WERI-Rb-1 (cell line): ENCODE measurements around the gene IFT172.
A peak's percentile ranks its signal among the peaks of the same experiment; 100 is the strongest.
"Not testable (repeated sequence)": the region's sequence is repeated elsewhere in the genome, so short reads cannot be mapped to it uniquely, and the experiment has no call there.

Source experiments
- DNase-seq: peaks from one replicate; pipeline ENCODE4 v3.0.0-alpha.2; 2020
- H3K27ac ChIP-seq: fragments of 250-450 bp; sonication (Bioruptor Pico); 2 replicates; pipeline ENCODE4 v1.5.1; 2020; ENCODE audit warnings: mild to moderate bottlenecking, moderate library complexity
- H3K27me3 ChIP-seq: fragments of 250-450 bp; sonication (Bioruptor Pico); 2 replicates; pipeline ENCODE4 v1.5.1; 2021; ENCODE audit warnings: mild to moderate bottlenecking, low read depth, moderate library complexity; ENCODE audit not compliant: insufficient read depth, severe bottlenecking
- H3K36me3 ChIP-seq: fragments of 250-450 bp; sonication (Bioruptor Pico); 2 replicates; pipeline ENCODE4 v1.5.1; 2020; ENCODE audit warnings: mild to moderate bottlenecking, moderate library complexity
- H3K4me3 ChIP-seq: 2 replicates; pipeline ENCODE4 v1.5.1; 2011; ENCODE audit warnings: low read depth, mild to moderate bottlenecking, control low read depth, low read length
- H3K9me3 ChIP-seq: fragments of 250-450 bp; sonication (Bioruptor Pico); 2 replicates; pipeline ENCODE4 v1.5.1; 2021; ENCODE audit warnings: mild to moderate bottlenecking, moderate library complexity; ENCODE audit not compliant: severe bottlenecking
- TF ChIP-seq, protein P1 (sequence below): IDR thresholded peaks from 2 replicates; pipeline ENCODE4 v1.5.1; 2011; ENCODE audit warnings: low read depth, mild to moderate bottlenecking, control low read depth, inconsistent platforms, low read length

Gene IFT172, protein sequence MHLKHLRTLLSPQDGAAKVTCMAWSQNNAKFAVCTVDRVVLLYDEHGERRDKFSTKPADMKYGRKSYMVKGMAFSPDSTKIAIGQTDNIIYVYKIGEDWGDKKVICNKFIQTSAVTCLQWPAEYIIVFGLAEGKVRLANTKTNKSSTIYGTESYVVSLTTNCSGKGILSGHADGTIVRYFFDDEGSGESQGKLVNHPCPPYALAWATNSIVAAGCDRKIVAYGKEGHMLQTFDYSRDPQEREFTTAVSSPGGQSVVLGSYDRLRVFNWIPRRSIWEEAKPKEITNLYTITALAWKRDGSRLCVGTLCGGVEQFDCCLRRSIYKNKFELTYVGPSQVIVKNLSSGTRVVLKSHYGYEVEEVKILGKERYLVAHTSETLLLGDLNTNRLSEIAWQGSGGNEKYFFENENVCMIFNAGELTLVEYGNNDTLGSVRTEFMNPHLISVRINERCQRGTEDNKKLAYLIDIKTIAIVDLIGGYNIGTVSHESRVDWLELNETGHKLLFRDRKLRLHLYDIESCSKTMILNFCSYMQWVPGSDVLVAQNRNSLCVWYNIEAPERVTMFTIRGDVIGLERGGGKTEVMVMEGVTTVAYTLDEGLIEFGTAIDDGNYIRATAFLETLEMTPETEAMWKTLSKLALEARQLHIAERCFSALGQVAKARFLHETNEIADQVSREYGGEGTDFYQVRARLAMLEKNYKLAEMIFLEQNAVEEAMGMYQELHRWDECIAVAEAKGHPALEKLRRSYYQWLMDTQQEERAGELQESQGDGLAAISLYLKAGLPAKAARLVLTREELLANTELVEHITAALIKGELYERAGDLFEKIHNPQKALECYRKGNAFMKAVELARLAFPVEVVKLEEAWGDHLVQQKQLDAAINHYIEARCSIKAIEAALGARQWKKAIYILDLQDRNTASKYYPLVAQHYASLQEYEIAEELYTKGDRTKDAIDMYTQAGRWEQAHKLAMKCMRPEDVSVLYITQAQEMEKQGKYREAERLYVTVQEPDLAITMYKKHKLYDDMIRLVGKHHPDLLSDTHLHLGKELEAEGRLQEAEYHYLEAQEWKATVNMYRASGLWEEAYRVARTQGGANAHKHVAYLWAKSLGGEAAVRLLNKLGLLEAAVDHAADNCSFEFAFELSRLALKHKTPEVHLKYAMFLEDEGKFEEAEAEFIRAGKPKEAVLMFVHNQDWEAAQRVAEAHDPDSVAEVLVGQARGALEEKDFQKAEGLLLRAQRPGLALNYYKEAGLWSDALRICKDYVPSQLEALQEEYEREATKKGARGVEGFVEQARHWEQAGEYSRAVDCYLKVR (N-terminal part only)

DNA sequence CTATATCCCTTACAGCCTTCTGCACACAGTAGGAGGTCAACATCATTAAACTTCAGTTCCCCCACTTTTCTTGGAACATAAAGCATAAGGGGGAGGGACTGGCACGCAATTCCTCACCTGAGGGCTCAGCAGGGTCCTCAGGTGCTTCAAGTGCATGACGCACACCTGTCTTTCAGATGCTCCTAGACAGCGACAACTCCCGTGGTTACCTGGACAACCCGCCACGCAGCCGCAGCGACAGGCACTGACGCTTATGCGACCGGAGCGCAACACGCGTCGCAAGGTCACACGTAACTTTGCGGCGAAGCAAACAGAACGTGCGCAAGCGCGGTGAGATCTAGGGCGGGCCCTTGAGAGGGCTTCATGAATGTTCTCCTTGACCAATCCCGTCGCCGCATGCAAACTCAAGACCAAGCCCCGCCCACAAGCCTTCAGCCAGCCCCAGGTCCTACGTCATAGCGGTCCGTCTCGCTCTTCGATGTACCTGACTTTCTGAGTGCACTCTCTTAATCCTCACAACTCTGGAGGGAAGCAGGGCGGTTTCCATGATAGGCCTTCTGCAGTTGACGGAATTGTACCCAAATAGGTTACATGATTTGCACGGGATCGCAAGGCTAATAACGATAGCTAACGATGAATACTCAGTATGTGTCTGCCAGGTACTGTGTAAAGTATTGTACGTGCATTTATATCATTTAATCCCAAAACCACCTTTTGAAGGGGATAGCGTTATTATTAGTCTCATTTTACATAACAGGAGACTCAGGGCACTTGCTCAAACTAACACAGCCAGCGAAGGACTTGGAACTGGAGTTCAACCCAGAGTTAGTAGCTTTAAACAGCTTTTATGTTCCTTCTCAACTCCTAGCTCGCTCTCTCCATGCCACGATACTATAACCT lies at the start of gene IFT172:
Gene IFT172, minus strand, starts transcription at position 246 of the 900 bp plus-strand sequence. Its CDS starts 90 bp downstream, at position 156.
- DNase-seq, result peak; percentile 99
- Histone ChIP-seq H3K27me3 (no peaks in the 10 kb centered on the region), H3K9me3 (no peaks in the 10 kb centered on the region), H3K36me3 (no peaks in the 10 kb centered on the region; the same call in 1 of the 2 replicates), H3K27ac (peak within 1 kb of the TSS; percentile 22), H3K4me3 (peak within 1 kb of the TSS; percentile 66)
- TF ChIP-seq, protein P1, sequence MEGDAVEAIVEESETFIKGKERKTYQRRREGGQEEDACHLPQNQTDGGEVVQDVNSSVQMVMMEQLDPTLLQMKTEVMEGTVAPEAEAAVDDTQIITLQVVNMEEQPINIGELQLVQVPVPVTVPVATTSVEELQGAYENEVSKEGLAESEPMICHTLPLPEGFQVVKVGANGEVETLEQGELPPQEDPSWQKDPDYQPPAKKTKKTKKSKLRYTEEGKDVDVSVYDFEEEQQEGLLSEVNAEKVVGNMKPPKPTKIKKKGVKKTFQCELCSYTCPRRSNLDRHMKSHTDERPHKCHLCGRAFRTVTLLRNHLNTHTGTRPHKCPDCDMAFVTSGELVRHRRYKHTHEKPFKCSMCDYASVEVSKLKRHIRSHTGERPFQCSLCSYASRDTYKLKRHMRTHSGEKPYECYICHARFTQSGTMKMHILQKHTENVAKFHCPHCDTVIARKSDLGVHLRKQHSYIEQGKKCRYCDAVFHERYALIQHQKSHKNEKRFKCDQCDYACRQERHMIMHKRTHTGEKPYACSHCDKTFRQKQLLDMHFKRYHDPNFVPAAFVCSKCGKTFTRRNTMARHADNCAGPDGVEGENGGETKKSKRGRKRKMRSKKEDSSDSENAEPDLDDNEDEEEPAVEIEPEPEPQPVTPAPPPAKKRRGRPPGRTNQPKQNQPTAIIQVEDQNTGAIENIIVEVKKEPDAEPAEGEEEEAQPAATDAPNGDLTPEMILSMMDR, result no peak

DNA sequence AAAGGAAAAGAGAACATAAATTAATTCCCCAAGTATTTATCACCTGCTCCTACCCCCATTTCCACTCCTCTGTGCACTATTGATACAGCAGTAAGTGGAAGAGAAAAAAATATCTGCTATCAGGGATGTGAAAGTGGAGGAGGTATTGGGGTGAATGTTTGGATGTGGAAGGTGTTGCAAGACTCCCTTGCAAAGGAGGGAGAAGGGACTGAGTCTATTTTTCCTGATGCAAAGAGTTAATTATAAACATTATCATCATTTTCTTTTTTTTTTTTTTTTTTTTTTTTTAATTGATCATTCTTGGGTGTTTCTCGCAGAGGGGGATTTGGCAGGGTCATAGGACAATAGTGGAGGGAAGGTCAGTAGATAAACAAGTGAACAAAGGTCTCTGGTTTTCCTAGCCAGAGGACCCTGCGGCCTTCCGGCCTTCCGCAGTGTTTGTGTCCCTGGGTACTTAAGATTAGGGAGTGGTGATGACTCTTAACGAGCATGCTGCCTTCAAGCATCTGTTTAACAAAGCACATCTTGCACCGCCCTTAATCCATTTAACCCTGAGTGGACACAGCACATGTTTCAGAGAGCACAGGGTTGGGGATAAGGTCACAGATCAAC lies 49.4 kb upstream of the IFT172 start:
- H3K36me3 ChIP-seq, H3K9me3 ChIP-seq, H3K27me3 ChIP-seq, DNase-seq, H3K4me3 ChIP-seq: not testable (repeated sequence)
- peak overlapping the region; percentile 49 for H3K27ac ChIP-seq

DNA sequence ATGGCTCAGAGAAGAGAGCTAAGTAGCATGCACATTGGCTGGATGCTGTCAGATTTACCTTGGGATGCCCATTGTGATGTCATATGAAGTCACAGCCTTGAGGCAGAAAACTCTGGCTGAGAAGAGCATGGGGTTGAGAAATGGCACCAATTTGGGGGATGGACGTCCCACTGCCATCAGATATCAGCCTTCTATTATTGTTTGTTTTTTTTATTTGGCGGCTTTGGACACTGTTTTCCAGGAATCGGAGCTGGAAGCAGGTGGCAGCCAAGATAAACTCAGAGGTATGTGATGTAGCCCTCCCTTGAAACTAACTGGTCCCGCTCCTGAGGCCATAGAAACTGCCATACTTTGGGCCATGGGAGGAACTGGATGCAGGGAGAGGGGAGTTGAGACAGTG lies 47.7 kb upstream of the IFT172 start:
- Histone ChIP-seq H3K4me3 (no peak overlapping the region), H3K27me3 (no peaks in the 10 kb centered on the region), H3K9me3 (no peaks in the 10 kb centered on the region), H3K27ac (no peak overlapping the region), H3K36me3 (no peaks in the 10 kb centered on the region)
- TF ChIP-seq, protein P1, result no peak
- no peak for DNase-seq

DNA sequence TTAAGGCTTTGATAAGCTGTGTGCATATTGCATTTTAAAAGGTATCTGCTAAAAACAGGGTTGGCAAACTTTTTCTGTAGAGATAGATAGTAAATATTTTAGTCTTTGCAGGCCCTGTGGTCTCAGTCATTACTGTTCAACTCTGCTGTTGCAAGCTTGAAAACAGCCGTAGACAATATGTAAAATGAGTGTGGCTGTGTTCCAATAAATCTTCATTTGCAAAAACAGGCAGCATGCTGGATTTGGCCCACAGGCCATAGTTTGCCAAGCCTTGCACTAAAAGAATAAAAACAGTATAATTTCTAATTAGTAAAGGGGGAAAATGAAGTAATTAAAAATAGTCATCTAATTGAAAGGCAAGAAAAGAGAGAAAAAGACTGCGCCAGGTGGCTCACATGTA lies 42.4 kb upstream of the IFT172 start:
- no peaks in the 10 kb centered on the region for H3K36me3 ChIP-seq
- no peak overlapping the region for H3K4me3 ChIP-seq

DNA sequence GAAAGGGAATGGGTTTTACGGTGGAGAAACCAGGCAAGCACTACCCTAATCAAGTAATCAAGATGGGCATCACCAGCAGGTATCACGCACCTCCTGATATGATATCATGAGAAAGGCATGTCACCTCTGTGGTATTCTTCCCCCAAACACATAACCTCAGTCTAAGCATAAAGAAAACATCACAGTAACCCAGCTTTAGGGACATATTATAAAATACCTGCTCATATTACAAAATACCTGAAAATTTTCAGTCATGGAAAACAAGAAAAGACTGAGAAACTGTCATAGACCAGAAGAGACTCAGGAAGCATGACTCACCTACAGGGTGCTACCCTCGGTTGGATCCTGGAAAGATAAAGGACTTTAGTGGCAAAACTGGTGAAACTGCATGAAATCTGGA lies 37.6 kb upstream of the IFT172 start:
- TF ChIP-seq, protein P1, result no peak
- no peak for DNase-seq
- Histone ChIP-seq H3K27me3 (no peaks in the 10 kb centered on the region), H3K9me3 (no peaks in the 10 kb centered on the region), H3K27ac (no peak overlapping the region), H3K36me3 (no peaks in the 10 kb centered on the region), H3K4me3 (no peak overlapping the region)

More for the DNA sequence above, 42.4 kb upstream of the IFT172 start:
- TF ChIP-seq, protein P1, result no peak
- Histone ChIP-seq H3K27ac (no peak overlapping the region), H3K9me3 (no peaks in the 10 kb centered on the region), H3K27me3 (no peaks in the 10 kb centered on the region)
- no peak for DNase-seq
